Adrenal gland (tissue), 5 donors: Measurements from ENCODE around the gene ZNF133.

Experiments
- POLR2A ChIP-seq, 2 donors: fragments of 450-650 bp; IDR thresholded peaks; one replicate each; pipeline ENCODE4 v1.6.1; 2017; ENCODE audit warnings: antibody characterized with exemption in 2 of 2, mild to moderate bottlenecking in 2 of 2, moderate library complexity in 1 of 2
- TF ChIP-seq, protein P1 (sequence below), 6 experiments: fragments of 450-650 bp in 4 of 6; fragments of 200-600 bp in 2 of 6; sonication (generic) in 1 of 6; IDR thresholded peaks; 1 replicate in 5 of 6; 2 replicates in 1 of 6; pipeline versions ENCODE4 v1.5.1 to v1.8.0; 2016 to 2021; ENCODE audit warnings: antibody characterized with exemption in 6 of 6, mild to moderate bottlenecking in 2 of 6, moderate library complexity in 1 of 6
- donor health status: DM: no; HTN: no; CAD: no.

DNA sequence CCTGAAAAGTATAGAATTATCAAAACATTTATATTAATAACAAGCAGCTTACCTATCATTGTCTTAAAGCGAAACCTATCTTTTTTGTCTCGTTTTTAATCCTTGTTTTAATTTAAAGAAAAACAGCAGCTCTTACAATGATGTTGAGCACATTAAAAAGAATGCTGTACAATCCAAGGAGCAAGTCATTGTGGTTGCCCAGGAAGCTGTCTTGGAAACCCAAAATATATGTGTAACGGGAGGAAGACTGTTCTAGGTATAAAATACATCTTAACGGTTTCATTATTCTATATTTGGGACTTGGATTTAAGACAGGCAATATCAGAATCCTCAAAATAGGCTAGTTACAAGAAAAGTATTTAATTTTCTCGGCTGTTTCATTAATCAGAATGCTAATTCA is 21.7 kb downstream of the ZNF133 start:
- TF ChIP-seq, protein P1, sequence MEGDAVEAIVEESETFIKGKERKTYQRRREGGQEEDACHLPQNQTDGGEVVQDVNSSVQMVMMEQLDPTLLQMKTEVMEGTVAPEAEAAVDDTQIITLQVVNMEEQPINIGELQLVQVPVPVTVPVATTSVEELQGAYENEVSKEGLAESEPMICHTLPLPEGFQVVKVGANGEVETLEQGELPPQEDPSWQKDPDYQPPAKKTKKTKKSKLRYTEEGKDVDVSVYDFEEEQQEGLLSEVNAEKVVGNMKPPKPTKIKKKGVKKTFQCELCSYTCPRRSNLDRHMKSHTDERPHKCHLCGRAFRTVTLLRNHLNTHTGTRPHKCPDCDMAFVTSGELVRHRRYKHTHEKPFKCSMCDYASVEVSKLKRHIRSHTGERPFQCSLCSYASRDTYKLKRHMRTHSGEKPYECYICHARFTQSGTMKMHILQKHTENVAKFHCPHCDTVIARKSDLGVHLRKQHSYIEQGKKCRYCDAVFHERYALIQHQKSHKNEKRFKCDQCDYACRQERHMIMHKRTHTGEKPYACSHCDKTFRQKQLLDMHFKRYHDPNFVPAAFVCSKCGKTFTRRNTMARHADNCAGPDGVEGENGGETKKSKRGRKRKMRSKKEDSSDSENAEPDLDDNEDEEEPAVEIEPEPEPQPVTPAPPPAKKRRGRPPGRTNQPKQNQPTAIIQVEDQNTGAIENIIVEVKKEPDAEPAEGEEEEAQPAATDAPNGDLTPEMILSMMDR (IDR thresholded peaks at IDR 0.05): no peak
- TF ChIP-seq POLR2A (IDR thresholded peaks at IDR 0.05): no peak
